Natural killer cell (primary cell): ENCODE measurements around the gene PLAC8. TPM values are rescaled to one million over a fixed set of nuclear protein-coding genes. Genes with fewer than 3 reads are reported as not detected.
"Not testable (repeated sequence)": the region's sequence is repeated elsewhere in the genome, so short reads cannot be mapped to it uniquely, and the experiment has no call there.

Experiments used
- ATAC-seq, 3 donors: fragments of 150-1000 bp in 2 of 3; fragments of 200-7000 bp in 1 of 3; cut with Tn5 transposase; 1 replicate in 1 of 3; 2 replicates in 2 of 3; pipeline ENCODE4 v1.10.0; 2021; ENCODE audit warnings: mild to moderate bottlenecking in 2 of 3, moderate library complexity in 2 of 3
- DNase-seq, 2 donors: peaks; one replicate each; pipeline versions ENCODE4 v3.0.0 to v3.0.0-alpha.2; 2013 to 2021; ENCODE audit warnings: mixed read lengths in 1 of 2
- H3K27ac ChIP-seq: one replicate; pipeline ENCODE4 v1.5.1; 2013; ENCODE audit warnings: mild to moderate bottlenecking, low read length
- H3K27me3 ChIP-seq: one replicate; pipeline ENCODE4 v1.6.1; 2013; ENCODE audit warnings: low read length; ENCODE audit not compliant: control insufficient read depth, insufficient read depth
- H3K36me3 ChIP-seq: one replicate; pipeline ENCODE4 v1.6.1; 2013; ENCODE audit warnings: low read length; ENCODE audit not compliant: control insufficient read depth, insufficient read depth
- H3K4me1 ChIP-seq: one replicate; pipeline ENCODE4 v1.6.1; 2013; ENCODE audit warnings: low read length; ENCODE audit not compliant: control insufficient read depth, insufficient read depth
- H3K4me3 ChIP-seq: one replicate; pipeline ENCODE4 v1.5.1; 2013; ENCODE audit warnings: low read length
- H3K9me3 ChIP-seq: one replicate; pipeline ENCODE4 v1.6.1; 2013; ENCODE audit warnings: low read length; ENCODE audit not compliant: control insufficient read depth, insufficient read depth
- H3K27ac Mint-ChIP-seq, 2 donors: one replicate each; pipeline ENCODE4 v1.8.0; 2022; ENCODE audit warnings: mild to moderate bottlenecking in 2 of 2, mixed read lengths in 2 of 2, moderate library complexity in 1 of 2
- H3K27me3 Mint-ChIP-seq, 2 donors: one replicate each; pipeline ENCODE4 v1.8.0; 2022; ENCODE audit warnings: low read depth in 2 of 2, mixed read lengths in 2 of 2
- H3K36me3 Mint-ChIP-seq: one replicate; pipeline ENCODE4 v1.8.0; 2022; ENCODE audit warnings: mixed read lengths
- H3K4me1 Mint-ChIP-seq, 2 donors: one replicate each; pipeline ENCODE4 v1.8.0; 2022; ENCODE audit warnings: mixed read lengths in 2 of 2
- H3K4me3 Mint-ChIP-seq: one replicate; pipeline ENCODE4 v1.8.0; 2022; ENCODE audit warnings: mild to moderate bottlenecking, moderate library complexity, mixed read lengths
- H3K9me3 Mint-ChIP-seq, 2 donors: one replicate each; pipeline ENCODE4 v1.8.0; 2022; ENCODE audit warnings: mixed read lengths in 2 of 2
- WGBS: methylation state at CpG from one replicate; pipeline ENCODE4 v1.1.7; 2013; ENCODE audit warnings: missing lambda C conversion rate; ENCODE audit not compliant: insufficient coverage; 5-methylcytosine and 5-hydroxymethylcytosine counted together
- intact Hi-C: fragments of 100-400 bp; cut with micrococcal nuclease; formaldehyde crosslinking; loops from one replicate; pipeline ENCODE4 v1.14.2; 2022
- total RNA-seq, 4 donors: library from RNA; stranded (reverse); fragments of 120-200 nt in 1 of 4; gene quantifications; one replicate each; pipeline versions ENCODE4 v1.2.3 to v1.2.4, GENCODE V29; 2013 to 2022
- TF ChIP-seq, protein P1 (sequence below): fragments of 200-600 bp; IDR thresholded peaks from one replicate; pipeline ENCODE4 v1.8.0; 2022; ENCODE audit warnings: antibody characterized with exemption

PLAC8 gene
- total RNA-seq, 3 donors from 2014 or later (not counting 1 experiment from before 2014, with no cell fraction given), result 684 to 889 (median 821) TPM

DNA sequence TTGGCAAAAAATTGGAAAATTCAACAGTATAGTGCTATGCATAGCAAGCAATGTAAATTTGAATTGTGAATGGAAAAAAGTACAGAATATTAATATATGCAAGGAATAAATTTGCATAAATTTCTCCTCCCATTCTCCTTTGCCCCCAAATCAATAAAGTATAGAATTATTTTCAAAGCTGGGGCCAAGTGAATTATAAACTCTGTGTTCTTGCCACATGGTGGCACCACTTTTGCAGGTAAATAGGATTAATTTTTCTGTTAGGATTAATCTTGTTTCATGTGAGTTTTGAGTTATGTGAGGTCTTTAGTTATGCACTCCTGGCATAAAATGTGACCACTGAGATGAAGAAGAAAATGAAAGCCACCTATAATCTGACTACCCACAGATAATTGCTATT lies 59.6 kb downstream of the PLAC8 start:
- H3K4me3 Mint-ChIP-seq, result no peak overlapping the region
- peak in 1 of 3 donors; percentile 46 for ATAC-seq
- H3K27ac Mint-ChIP-seq, result no peak overlapping the region
- H3K4me1 Mint-ChIP-seq, result no peaks in the 10 kb centered on the region
- H3K9me3 ChIP-seq, result no peaks in the 10 kb centered on the region
- peaks cover 6% of the 10 kb centered on the region for H3K36me3 Mint-ChIP-seq
- H3K4me1 ChIP-seq, result no peaks in the 10 kb centered on the region
- no peak overlapping the region for H3K4me3 ChIP-seq
- peak in 1 of 2 donors; percentile 58 for DNase-seq
- no peaks in the 10 kb centered on the region for H3K27me3 Mint-ChIP-seq
- TF ChIP-seq, protein P1, sequence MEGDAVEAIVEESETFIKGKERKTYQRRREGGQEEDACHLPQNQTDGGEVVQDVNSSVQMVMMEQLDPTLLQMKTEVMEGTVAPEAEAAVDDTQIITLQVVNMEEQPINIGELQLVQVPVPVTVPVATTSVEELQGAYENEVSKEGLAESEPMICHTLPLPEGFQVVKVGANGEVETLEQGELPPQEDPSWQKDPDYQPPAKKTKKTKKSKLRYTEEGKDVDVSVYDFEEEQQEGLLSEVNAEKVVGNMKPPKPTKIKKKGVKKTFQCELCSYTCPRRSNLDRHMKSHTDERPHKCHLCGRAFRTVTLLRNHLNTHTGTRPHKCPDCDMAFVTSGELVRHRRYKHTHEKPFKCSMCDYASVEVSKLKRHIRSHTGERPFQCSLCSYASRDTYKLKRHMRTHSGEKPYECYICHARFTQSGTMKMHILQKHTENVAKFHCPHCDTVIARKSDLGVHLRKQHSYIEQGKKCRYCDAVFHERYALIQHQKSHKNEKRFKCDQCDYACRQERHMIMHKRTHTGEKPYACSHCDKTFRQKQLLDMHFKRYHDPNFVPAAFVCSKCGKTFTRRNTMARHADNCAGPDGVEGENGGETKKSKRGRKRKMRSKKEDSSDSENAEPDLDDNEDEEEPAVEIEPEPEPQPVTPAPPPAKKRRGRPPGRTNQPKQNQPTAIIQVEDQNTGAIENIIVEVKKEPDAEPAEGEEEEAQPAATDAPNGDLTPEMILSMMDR, result peak; percentile 52
- H3K27me3 ChIP-seq, result no peaks in the 10 kb centered on the region
- intact Hi-C loops, result loop anchor here (1.0 kb wide), 1 partner anchor 205 kb away; no protein-coding TSS in a partner anchor
- no peak overlapping the region for H3K27ac ChIP-seq
- peaks cover 29% of the 10 kb centered on the region for H3K36me3 ChIP-seq
- H3K9me3 Mint-ChIP-seq, result no peaks in the 10 kb centered on the region

DNA sequence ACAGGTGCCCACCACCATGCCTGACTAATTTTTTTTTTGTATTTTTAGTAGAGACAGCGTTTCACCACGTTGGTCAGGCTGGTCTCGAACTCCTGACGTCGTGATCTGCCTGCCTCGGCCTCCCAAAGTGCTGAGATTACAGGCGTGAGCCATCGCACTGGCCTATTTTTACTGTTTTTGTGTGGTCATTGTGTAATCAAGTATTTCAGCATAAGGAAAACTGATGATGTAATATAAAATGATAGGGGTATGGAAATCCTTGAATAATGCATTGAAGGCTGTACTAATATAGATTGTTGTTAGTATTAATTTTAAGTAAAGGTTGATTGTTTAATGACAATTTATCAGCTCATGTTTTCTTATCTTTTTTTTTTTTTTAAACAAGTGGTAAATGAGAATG lies 65.7 kb downstream of the PLAC8 start:
- ATAC-seq, H3K9me3 ChIP-seq, H3K4me1 ChIP-seq, H3K36me3 Mint-ChIP-seq, H3K9me3 Mint-ChIP-seq, H3K27ac Mint-ChIP-seq, H3K4me3 Mint-ChIP-seq, H3K4me1 Mint-ChIP-seq, H3K27me3 ChIP-seq, H3K4me3 ChIP-seq, intact Hi-C loops, H3K27ac ChIP-seq, H3K27me3 Mint-ChIP-seq, DNase-seq: not testable (repeated sequence)
- H3K36me3 ChIP-seq, result peaks cover 35% of the 10 kb centered on the region
- 96% methylated on average over 8 of the region's 8 CpGs for WGBS

DNA sequence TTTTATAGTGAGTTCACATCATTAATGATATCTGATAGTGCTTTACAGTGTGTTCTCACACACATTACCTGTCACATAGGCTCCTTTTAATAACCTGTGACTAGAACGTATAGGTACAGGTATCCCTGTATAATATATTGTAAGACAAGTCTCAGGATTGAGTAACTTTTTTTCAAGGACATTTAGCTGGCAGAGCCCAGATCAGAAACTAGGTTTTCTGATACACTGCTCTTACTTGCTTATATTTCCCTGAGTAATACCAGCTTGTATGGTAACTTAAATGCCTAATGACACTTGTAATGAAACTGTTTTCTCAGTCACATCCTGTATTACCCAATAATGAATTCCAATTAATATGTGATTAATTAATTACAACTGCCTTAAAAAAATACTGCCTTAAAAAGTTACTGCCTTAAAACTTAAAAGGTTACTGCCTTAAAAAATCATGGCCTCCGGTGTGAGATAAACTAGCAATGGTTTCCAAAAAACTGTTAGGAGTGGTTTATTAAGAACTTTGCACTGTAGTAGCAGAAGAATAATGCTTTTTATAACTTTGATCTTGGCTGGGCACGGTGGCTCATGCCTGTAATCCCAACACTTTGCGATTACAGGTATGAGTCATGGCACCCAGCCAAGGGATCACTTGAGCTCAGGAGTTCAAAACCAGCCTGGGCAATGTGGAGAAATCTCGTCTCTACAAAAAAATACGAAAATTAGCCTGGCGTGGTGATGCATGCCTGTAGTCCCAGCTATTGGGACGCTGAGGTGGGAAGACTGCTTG lies 67.6 kb downstream of the PLAC8 start:
- Histone ChIP-seq H3K27ac (no peak overlapping the region), H3K9me3 (no peaks in the 10 kb centered on the region), H3K36me3 (peaks cover 34% of the 10 kb centered on the region), H3K4me1 (peaks cover 4% of the 10 kb centered on the region), H3K27me3 (no peaks in the 10 kb centered on the region), H3K4me3 (no peak overlapping the region)
- no peaks in the 10 kb centered on the region for H3K9me3 Mint-ChIP-seq
- DNase-seq, result no peak
- no peak overlapping the region for H3K4me3 Mint-ChIP-seq
- H3K4me1 Mint-ChIP-seq, result peaks cover 0 to 5% of the 10 kb centered on the region in 2 donors
- H3K27me3 Mint-ChIP-seq, result no peaks in the 10 kb centered on the region
- TF ChIP-seq, protein P1, result no peak
- H3K36me3 Mint-ChIP-seq, result peaks cover 6% of the 10 kb centered on the region
- WGBS, result 97% methylated on average over 8 of the region's 8 CpGs
- no peak overlapping the region for H3K27ac Mint-ChIP-seq
- no peak for ATAC-seq
- intact Hi-C loops, result no loop called here

DNA sequence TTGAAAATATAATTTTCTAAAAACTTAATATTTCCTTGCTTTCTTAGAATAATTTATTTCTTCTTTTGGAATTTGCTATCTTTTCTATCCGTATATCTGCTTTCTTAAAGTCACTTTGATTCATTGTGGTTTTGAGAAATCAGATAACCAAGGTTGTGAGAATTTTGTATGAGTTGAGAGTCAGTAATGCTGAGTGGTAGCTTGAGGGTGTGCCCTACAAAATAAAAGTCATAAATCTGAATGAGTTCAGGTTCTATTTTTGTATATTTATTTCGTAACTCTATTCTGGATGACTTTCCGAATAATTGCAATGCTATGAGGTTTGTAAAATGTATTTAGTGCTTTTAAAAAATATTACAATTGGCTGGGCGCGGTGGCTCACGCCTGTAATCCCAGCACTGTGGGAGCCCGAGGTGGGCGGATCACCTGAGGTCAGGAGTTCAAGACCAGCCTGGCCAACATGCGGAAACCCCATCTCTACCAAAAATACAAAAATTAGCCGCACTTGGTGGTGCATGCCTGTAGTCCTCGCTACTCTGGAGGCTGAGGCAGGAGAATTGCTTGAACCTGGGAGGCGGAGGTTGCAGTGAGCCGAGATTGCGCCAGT lies 70.6 kb downstream of the PLAC8 start:
- Histone ChIP-seq H3K9me3 (no peaks in the 10 kb centered on the region), H3K4me1 (peaks cover 4% of the 10 kb centered on the region), H3K27me3 (no peaks in the 10 kb centered on the region), H3K36me3 (peaks cover 9% of the 10 kb centered on the region), H3K27ac (no peak overlapping the region), H3K4me3 (no peak overlapping the region)
- H3K4me1 Mint-ChIP-seq, result peaks cover 11 to 15% of the 10 kb centered on the region in 2 donors
- H3K36me3 Mint-ChIP-seq, result no peaks in the 10 kb centered on the region
- DNase-seq (no peak), ATAC-seq (peak in 1 of 3 donors; percentile 34)
- H3K9me3 Mint-ChIP-seq, result no peaks in the 10 kb centered on the region
- TF ChIP-seq, protein P1, result no peak
- no peak overlapping the region for H3K27ac Mint-ChIP-seq
- WGBS, result 82% methylated on average over 10 of the region's 14 CpGs
- intact Hi-C loops, result no loop called here
- no peaks in the 10 kb centered on the region for H3K27me3 Mint-ChIP-seq
- no peak overlapping the region for H3K4me3 Mint-ChIP-seq

DNA sequence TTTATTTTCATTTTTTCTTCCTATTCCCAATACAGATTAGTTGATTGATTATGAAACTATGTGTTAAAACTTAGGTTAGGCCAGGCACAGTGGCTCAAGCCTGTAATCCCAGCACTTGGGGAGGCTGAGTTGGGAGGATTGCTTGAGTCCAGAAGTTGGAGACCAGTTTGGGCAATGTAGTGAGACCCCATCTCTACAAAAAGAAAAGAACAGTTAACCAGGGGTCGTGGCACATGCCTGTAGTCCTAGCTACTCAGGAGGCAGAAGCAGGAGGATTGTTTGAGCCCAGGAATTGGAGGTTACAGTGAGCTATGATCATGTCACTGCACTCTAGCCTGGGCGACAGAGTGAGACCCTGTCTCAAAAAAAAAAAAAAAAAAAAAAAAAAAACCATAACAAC lies 71.4 kb downstream of the PLAC8 start:
- H3K27ac ChIP-seq, H3K4me3 Mint-ChIP-seq, intact Hi-C loops, H3K4me1 ChIP-seq, H3K4me3 ChIP-seq, H3K9me3 ChIP-seq, H3K9me3 Mint-ChIP-seq, H3K36me3 Mint-ChIP-seq, ATAC-seq, DNase-seq, H3K27ac Mint-ChIP-seq, H3K36me3 ChIP-seq, H3K27me3 Mint-ChIP-seq, H3K27me3 ChIP-seq: not testable (repeated sequence)
- 94% methylated on average over 1 of the region's 2 CpGs for WGBS
- H3K4me1 Mint-ChIP-seq, result peaks cover 11 to 15% of the 10 kb centered on the region in 2 donors
